ENCODE results near the gene PCDHGC3.

PCDHGC3 gene

DNA sequence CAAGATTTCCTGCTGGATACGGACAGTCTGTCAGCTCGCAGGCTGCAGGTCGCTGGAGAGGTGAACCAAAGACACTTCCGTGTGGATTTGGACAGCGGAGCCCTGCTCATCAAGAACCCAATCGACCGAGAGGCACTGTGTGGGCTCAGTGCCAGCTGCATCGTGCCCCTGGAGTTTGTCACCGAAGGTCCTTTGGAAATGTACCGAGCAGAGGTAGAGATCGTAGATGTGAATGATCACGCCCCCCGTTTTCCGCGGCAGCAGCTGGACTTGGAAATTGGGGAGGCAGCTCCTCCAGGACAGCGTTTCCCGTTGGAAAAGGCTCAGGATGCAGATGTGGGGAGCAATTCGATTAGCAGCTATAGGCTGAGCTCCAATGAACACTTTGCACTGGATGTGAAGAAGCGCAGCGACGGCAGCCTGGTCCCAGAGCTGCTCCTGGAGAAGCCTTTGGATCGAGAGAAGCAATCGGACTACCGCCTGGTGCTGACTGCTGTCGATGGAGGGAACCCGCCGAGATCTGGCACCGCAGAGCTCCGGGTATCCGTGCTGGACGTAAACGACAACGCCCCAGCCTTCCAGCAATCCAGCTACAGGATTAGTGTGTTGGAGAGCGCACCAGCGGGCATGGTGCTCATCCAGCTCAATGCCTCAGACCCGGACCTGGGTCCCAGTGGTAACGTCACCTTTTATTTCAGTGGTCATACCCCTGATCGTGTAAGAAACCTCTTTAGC lies 9.7 kb downstream of the PCDHGC3 start:
- no peak for DNase-seq (ENCODE audit: low spot score)

- DNase-seq (ENCODE audit: low spot score), result no peak
These were observed 10.3 kb downstream of the PCDHGC3 start for GRCh38 chr5:141486091-141486490.

DNA sequence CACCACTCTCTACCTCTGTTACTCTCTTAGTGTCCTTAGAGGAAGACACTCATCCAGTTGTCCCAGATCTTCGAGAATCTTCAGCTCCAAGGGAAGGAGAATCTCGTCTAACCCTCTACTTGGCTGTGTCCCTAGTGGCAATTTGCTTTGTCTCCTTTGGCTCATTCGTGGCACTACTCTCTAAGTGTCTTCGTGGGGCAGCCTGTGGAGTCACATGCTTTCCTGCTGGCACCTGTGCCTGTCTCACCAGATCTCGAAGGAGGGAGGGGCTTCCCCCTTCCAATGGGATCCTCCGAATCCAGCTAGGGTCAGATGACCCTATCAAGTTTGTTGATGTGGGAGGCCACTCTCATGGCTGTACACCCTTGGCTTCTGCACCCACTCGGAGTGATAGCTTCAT lies 11.4 kb downstream of the PCDHGC3 start:
- DNase-seq (ENCODE audit: low spot score), result no peak

- peak; percentile 79 for DNase-seq (ENCODE audit: low spot score)
These were observed 13.1 kb downstream of the PCDHGC3 start, which contains the start of gene PCDHGC5 for GRCh38 chr5:141488591-141489561. TSS of gene PCDHGC5 (plus strand) at chr5:141489081. CDS start at chr5:141489241, 160 bp downstream.

DNA sequence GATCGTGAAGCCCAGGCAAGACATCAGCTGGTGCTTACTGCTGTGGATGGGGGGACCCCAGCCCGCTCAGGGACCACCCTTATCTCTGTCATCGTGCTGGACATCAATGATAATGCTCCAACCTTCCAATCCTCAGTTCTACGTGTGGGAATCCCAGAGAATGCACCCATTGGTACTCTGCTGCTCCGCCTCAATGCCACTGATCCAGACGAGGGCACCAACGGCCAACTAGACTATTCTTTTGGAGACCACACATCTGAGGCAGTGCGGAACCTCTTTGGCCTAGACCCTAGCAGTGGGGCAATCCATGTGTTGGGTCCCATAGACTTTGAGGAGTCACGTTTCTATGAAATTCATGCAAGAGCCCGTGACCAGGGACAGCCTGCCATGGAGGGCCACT lies 14.1 kb downstream of the PCDHGC3 start:
- DNase-seq (ENCODE audit: low spot score), result no peak

DNA sequence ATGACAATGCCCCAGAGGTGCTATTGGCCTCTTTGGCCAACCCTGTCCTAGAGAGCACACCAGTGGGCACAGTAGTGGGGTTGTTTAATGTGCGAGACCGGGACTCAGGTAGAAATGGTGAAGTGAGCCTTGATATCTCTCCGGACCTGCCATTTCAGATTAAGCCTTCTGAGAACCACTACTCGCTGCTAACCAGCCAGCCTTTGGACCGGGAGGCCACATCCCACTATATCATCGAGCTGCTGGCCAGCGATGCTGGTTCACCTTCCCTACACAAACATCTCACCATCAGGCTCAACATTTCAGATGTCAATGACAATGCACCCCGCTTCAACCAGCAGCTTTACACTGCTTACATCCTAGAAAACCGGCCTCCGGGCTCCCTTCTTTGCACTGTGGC lies 14.5 kb downstream of the PCDHGC3 start:
- no peak for DNase-seq (ENCODE audit: low spot score)

DNA sequence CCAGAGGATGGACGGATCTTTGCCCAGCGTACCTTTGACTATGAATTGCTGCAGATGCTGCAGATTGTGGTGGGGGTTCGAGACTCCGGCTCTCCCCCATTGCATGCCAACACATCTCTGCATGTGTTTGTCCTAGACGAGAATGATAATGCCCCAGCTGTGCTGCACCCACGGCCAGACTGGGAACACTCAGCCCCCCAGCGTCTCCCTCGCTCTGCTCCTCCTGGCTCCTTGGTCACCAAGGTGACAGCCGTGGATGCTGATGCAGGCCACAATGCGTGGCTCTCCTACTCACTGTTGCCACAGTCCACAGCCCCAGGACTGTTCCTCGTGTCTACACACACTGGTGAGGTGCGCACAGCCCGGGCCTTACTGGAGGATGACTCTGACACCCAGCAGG lies 15.0 kb downstream of the PCDHGC3 start:
- DNase-seq (ENCODE audit: low spot score), result no peak

DNA sequence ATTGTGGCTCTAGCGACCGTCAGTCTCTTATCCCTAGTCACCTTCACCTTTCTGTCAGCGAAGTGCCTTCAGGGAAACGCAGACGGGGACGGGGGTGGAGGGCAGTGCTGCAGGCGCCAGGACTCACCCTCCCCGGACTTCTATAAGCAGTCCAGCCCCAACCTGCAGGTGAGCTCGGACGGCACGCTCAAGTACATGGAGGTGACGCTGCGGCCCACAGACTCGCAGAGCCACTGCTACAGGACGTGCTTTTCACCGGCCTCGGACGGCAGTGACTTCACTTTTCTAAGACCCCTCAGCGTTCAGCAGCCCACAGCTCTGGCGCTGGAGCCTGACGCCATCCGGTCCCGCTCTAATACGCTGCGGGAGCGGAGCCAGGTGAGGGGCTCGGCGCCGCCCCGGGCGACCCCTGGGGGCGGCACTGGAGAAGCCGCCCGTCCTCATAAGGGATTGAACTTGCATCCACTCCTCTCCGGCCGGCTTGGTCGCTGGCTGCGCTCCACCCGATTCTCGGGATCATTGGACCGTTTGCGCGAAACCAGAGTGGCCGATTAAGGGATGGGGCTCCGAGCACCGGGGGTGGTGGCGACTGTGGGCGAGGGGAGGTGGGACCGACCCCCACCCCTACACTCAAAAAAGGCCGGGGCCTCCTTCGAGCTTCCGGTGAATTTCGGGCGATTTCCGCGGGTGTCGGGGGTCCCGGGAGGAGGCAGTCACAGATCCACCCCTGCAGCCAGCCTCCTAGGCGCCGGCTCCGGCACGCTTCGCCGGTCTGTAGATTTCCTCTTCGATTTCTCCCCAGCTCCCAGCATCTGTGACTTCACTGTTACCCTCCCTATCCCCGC lies 15.8 kb downstream of the PCDHGC3 start:
- DNase-seq (ENCODE audit: low spot score), result no peak

- DNase-seq (ENCODE audit: low spot score), result no peak
These were observed 16.6 kb downstream of the PCDHGC3 start for GRCh38 chr5:141492168-141492885.

- DNase-seq (ENCODE audit: low spot score), result no peak
These were observed 18.0 kb downstream of the PCDHGC3 start for GRCh38 chr5:141493500-141494422.

DNA sequence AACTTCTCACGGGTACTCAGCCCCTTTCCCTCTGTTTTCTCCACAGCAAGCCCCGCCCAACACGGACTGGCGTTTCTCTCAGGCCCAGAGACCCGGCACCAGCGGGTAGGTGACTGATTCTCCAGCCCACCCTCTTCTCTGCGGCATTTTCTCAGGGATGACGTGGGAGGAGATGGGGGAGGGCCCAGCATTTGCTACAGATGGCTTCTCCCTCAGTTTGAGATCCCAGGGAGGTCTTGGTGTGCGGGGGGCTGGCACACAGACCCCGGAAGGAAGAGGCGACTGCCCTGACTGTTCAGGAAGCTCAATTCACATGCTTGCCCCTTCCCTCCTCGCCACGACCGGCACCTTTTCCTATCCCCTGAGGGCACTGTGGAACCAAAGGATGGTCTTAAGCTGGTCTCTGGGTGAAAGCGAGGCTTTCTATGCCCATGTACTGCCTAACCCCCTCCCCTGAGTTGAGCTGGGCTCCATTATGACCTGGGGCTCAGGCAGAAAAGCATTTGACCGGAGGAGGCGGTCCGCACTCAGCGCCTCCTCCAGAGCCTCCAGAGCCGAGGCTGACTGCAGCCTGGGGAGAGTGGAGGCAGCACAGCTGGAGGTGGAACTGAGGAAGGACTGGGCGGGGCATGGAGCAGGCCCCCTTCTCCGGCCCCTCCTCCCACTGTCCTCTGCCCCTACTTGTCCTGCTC lies 19.1 kb downstream of the PCDHGC3 start:
- no peak for DNase-seq (ENCODE audit: low spot score)

DNA sequence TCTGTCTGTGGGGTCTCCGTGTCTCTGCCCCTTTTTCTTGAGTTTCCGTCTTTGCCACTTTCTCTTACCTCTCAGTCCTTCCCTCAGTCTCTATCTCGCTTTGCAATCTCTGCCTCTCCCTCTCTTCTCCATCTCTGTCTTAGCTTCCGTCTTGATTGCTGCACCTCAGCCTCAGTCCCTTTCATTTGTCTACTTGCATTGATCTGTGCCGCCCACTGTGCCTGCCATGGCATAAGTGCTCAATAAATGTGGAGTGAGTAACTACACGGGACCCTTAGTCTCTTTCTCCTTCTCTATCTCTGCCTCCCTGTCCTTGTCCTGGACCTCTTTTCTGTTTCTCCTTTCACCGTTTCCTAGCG lies 19.7 kb downstream of the PCDHGC3 start:
- DNase-seq (ENCODE audit: low spot score), result no peak

DNA sequence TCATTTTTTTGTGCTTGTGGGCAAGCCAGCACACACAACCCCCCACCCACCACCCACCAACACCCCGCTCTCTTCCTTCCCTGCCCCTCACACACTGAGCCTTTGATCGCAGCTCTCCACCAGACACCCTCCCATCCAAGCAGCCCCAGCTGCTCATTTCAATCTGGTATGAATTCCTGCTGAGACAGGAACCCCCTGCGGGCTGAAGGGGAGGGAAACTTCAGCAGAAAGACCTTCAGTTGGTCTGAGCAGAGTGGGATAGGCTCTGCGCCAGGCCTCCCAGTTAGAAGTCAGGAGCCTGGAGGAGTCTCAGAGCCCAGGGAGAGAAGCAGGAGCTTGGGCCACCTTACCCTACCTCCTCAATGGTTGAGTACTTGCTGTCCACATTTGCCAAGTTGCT lies 20.3 kb downstream of the PCDHGC3 start:
- no peak for DNase-seq (ENCODE audit: low spot score)

- no peak for DNase-seq (ENCODE audit: low spot score)
These were observed 26.0 kb downstream of the PCDHGC3 start for GRCh38 chr5:141501761-141502160.

- DNase-seq (ENCODE audit: low spot score), result no peak
These were observed 27.9 kb downstream of the PCDHGC3 start for GRCh38 chr5:141503681-141504080.

DNA sequence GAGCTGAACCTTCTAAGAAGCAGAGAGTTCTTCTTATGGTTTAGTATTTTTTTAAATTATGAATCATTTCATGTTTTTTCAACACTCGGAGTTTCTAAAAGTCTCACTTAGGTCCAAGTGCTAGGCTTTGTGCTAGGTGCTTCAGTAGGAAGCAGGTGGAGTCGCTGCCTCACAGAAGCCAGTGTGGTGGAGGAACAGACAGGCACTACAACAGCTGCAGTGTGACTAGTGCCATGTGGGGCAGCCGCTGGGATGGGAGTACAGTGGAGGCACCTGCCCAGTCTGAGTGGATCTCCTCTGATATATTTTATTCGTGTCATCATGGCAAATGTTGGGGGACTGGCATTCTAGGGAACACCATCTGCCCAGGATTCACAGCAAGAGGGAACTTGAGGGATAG lies 28.4 kb downstream of the PCDHGC3 start:
- no peak for DNase-seq (ENCODE audit: low spot score)

DNA sequence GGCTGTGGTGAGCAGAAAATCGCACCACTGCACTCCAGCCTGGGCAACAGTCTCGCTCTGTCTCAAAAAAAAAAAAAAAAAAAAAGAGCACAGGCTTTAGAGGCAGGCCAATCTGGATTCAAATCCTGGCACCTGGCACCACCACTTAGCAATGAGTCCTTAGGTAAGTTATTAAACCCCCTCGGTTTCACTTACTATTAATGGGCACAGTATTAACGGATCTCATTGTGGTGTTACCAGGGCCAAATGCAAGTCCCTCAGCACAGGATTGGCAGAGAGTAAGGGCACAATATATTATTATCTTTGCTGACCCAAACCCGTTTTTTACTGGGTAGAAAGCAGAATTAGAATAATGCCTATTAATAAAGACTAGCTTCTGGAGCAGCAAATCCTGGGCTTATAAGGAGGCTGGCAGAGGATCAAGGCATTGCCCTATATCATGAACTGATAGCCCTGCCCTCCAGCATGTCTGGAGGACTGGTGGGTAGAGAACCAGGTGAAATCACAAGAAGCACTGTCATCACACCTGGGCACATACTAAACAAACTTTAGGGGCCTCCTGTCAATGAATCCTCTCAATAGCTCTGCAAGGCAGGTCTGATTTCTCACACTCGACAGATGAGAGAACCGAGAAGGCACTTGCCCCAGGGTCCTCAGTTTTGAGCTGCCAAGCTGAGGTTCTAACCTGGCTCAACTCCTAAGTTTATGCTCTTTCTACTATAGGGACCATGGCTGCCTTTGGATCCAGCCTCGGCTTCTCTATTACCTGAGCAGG lies 30.8 kb downstream of the PCDHGC3 start:
- DNase-seq (ENCODE audit: low spot score), result no peak

DNA sequence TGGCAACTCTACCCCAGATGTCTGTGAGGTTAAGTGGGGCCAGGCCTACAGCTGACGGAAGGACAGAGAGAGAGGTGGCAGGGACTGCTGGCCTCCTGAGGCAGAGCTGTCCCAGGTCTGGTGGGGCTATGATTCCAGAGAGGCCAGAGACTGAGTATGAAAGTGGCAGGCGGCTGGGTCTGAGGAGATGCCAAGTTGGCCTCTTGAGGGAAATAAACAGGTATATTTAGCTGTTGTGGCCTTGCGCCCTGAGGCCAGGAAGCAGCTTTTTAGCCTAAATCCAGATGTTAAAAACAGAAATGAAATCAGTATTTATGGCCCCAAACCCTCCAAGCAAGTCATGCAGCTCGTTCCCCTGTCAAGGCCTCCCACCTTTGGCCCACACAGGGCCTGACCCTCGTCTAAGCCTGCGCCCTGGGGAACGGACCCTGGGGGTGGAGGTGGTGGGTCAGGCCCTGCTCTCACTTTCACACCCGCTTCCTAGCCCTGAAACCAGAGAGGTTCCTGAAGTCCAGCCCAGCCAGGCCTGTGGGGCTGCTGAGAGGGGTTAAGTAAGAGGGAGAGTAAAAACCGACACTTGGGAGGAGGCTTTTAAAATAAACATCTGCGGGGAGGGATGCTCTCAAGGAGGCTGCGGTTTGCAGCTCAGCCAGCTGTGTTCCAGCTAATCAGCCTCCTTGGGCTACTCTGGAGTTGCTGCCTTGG lies 31.8 kb downstream of the PCDHGC3 start:
- peak; percentile 85 for DNase-seq (ENCODE audit: low spot score)

DNA sequence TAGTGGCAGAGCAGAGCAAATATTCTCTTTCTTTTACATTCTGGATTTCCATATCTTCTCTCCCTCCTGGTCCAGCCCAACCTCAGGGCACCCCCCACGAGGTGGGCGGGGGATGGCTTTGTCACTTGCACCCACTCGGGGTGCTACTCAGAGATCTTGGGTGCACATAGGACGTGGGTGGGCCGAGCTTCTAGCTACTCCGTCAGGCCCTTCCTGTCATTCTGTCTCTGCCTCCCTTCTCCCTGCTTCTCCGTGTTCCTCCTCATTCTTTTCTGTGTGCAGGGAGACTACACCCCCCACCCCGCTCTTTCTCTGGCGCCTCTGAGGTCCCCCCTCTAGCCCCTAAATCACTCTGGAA lies 32.7 kb downstream of the PCDHGC3 start:
- no peak for DNase-seq (ENCODE audit: low spot score)

Measured in hepatic stellate cell (primary cell).